Midbrain (tissue), 1 donor: ENCODE data around the gene ABCF1.
A peak's percentile ranks its signal among the peaks of the same experiment; 100 is the strongest.

Source experiments
- DNase-seq: peaks from one replicate; lab custom pipeline; 2025; lab: John Stamatoyannopoulos, UW

Gene ABCF1

DNA sequence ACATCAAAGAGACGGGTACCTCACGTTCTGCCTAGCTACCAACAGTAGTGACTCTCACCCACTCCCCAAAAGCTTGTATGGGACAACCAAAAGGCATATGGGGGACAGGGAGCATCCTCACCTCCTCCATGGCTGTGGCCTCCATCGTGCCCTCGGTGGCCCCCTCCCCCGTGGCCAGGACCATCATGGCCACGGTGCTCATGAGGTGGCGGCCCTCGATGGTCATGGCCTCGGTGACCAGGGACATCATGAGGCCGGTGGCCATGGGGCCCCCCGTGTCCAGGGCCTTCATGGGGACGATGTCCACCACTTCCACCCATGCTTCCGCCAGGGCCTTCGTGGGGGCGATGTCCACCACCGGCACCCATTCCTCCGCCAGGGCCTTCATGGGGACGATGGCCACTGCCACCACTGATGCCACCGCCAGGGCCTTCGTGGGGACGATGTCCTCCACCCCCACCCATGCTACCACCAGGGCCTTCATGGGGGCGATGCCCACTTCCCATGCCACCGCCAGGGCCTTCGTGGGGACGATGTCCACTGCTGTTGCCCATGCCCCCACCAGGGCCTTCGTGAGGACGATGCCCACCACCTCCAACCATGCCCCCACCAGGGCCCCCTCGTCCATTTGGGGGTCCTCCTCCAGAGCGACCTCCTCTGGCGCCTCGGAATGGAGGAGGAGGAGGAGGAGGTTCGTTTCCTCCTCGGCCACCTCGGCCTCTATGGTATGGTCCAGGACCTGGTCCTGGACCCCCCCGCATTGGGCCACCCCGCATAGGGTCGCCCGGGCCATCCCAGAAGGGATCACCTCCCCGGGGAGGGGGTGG is 30.8 kb downstream of the ABCF1 start:
- no peak for DNase-seq

DNA sequence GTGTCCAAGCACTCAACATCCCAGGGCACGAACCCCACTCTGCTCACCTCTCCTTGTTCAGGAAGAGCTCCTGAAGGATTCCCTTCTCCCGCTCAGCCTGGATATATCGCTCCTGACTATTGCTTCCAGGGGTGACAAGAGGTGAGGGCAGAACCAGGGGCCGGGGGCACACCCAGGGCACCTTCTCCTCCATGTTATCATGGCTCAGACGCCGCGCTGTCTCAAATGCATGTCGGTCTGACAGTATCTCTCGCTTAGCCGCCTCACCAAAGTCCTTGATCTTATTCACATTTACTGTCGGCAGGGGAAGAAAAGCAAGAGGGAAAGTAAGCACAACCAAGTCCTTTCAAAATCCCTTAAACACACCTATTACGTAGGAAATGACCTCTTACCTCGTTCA is 32.7 kb downstream of the ABCF1 start:
- DNase-seq = no peak

DNA sequence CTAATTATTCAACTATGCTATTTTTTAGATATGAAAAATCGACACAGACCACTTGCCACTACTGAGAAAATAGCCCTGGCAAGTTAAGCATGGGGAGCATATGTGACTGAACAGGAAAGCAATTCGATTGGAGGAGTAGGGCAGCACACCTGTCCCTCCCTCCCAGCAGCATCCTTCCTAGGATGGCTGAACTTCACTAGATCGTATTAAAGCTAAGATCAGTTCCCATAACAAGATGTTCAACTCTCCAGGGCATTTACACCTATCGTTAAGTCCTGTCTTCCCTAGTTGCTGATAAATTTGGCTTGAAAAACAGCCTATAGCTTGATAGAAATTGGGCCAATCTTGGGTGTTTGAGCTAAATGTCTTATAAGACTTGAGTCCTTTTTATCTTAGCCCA is 38.8 kb downstream of the ABCF1 start:
- DNase-seq = no peak

DNA sequence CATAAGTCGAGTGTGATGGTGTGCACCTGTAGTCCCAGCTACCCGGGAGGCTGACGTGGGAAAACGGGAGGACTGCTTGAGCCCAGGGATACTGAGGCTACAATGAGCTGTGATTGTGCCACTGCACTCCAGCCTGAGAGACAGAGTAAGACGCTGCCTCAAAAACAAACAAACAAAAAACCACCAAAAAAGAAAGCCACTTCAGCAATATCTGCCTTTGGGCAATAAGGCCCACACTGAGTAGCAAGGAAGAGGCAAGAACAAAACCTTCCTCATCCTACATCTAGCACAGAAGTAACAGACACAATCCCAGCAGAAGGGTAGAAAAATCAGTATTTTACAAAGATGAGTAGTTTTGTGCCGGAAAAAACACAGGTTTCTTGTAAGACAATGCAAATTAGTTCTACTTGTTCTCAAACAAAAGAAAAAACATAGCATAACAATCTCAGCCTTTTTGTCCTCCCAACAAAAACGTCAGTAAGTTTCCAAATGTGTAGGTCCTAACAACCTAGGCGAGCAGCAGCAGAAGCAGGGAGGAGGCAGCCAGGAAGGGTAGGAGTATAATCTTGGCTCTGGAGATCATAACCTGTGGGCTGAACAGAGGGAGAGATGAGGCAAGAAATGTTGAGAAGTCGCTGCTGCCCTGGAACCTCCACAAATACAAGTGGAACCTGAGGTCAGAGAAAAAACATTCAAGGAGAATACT is 40.1 kb downstream of the ABCF1 start:
- no peak for DNase-seq

- no peak for DNase-seq
These were observed 40.6 kb downstream of the ABCF1 start for GRCh38 chr6:30611856-30612194.

- DNase-seq = peak; percentile 30
These were observed 41.0 kb downstream of the ABCF1 start for GRCh38 chr6:30612213-30612612.

GRCh38 chr6:30612687-30613248 is 41.5 kb downstream of the ABCF1 start:
- no peak for DNase-seq

- DNase-seq = no peak
These were observed 42.2 kb downstream of the ABCF1 start for GRCh38 chr6:30613251-30614043.

- peak; percentile 60 for DNase-seq
These were observed 43.0 kb downstream of the ABCF1 start for GRCh38 chr6:30614044-30614842.

DNA sequence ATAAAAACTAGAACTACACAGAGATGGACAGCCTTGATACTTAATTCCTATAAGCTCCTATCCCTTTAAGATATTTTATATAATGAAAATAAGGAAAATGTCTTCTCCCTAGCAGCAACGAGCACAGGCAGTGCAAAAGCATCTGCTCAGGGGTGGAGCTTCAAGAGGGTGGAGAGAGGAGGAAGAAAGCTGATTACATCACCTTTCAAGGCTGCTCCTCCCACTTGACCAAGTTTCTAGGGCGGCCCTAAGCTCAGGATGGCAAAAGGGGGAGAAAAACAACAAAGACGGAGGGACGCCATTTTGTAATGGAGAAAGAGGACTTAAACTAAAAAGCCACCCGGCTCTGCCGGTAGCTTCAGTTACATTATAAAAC is 43.6 kb downstream of the ABCF1 start:
- DNase-seq = peak; percentile 94

GRCh38 chr6:30615219-30615957 is 44.1 kb downstream of the ABCF1 start:
- DNase-seq = peak; percentile 70

DNA sequence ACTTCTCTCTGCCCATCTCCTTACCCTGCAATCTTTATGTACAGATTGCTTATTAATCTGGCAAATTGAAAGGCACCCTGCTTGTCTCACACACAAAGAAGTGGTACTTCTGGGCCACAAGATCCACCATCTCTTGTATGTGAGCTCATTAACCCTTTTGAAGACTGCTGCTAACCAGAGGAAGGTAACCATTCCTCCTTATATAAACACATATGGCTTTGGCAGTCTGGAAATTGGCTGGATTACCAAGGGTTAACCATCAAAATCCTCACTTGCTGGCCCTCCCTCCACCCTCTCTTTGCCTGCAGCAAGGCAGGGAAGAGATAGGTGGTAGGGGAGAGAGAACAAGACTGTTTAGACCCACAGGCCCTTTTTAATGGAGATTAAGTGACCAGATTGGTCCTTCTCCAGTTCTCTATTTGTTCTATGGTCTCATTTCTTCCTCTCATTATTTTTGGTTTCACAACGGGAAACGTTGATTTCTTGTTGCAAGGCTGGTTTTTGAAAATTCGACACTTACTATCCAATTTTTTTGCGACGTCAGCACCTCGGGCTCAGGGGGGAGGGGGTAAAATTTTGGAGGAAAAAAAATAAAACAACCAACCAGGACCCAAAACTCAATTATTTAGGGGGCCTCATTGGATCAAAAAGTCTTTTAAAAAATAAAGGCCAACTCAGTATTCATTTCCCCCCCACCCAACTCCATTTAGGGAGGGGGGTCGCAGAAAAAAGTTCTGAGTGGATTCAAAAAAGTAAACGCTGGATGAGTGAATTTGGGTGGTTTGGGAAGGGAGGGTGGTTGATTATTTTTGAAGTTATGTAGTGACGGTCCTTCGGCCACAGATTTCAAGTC is 44.9 kb downstream of the ABCF1 start:
- peak; percentile 23 for DNase-seq

DNA sequence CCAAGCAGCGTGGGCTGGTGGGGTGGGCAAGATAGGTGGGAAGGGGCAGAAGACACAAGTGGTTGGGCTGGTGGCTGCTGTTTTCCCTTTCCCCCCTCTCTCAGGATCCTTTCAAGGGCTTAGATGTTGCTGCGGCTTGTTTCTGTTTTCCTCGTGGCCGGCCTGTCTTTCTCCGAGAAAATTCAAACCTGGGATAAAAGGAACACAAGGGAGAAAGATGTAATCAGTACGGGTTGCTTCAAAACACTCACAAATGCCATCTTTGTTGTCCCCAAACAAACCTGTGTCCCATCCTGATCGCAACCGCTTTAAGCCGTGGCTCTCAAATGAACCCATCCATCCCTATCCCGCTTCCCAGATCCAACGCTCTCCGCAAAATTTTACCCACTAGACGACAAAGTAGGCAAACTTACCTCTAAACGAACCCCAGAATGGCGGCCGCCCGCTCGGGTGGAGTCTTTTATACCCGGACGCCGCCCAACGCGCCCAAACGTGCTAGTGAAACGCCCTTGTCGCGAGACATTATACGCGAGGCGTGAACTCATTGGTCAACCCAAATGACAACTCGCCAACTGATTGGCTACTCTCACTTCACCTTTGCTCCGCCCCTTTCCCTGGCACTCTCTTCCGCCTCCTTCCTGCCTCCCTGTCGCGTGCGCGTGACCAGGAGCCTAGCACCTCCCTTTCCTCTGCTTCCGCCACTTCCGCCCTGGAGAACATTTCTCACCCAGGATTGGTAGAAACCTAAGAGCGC is 45.7 kb downstream of the ABCF1 start, which contains the start of gene PPP1R10:
Gene PPP1R10, minus strand, starts transcription at position 433 of the 754 bp plus-strand sequence. CDS start 7,299 bp downstream, outside the sequence.
- DNase-seq = peak; percentile 99

GRCh38 chr6:30617565-30618269 is 46.5 kb downstream of the ABCF1 start, which contains the start of gene MRPS18B:
MRPS18B (plus strand) TSS chr6:30617840; CDS start chr6:30617866, 26 bp downstream.
- DNase-seq = peak; percentile 98

- no peak for DNase-seq
These were observed 47.1 kb downstream of the ABCF1 start for GRCh38 chr6:30618270-30618797.

- no peak for DNase-seq
These were observed 48.3 kb downstream of the ABCF1 start for GRCh38 chr6:30619561-30619960.

DNA sequence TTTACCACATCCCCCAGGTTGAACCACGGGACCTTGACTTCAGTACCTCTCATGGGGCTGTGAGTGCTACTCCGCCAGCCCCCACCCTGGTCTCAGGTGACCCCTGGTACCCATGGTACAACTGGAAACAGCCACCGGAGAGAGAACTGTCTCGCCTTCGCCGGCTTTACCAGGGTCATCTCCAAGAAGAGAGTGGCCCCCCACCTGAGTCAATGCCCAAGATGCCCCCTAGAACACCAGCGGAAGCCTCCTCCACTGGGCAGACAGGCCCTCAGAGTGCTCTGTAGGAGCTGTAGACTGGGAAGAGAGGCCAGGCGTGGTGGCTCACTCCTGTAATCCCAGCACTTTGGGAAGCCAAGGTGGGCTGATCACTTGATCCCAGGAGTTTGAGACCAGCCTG is 54.3 kb downstream of the ABCF1 start:
- DNase-seq = no peak
